CD4-positive, alpha-beta memory T cell (primary cell): ENCODE measurements around the gene BMAL1. TPM values are rescaled to one million over a fixed set of nuclear protein-coding genes. Genes with fewer than 3 reads are reported as not detected.

ENCODE experiments used
- CTCF ChIA-PET: fragments of 350-600 bp; sonication (Branson Sonifier 250); formaldehyde crosslinking; loops from one replicate; lab custom pipeline; 2021; ENCODE audit warnings: inconsistent platforms; ENCODE audit not compliant: partially characterized antibody; lab: Charles Lee
- POLR2A ChIA-PET: fragments of 350-600 bp; sonication (Branson Sonifier 250); formaldehyde crosslinking; loops from one replicate; lab custom pipeline; 2021; ENCODE audit not compliant: partially characterized antibody; lab: Charles Lee
- DNase-seq, 5 donors: peaks; one replicate each; pipeline versions ENCODE4 v3.0.0 to v3.0.0-alpha.2; 2020 to 2022; ENCODE audit warnings: mixed read lengths in 1 of 5
- H3K27ac ChIP-seq: one replicate; pipeline ENCODE4 v1.7.0; 2013; ENCODE audit warnings: low read depth, low read length
- H3K27me3 ChIP-seq: 2 replicates; pipeline ENCODE4 v1.7.0; 2013; ENCODE audit warnings: mild to moderate bottlenecking, low read length, moderate library complexity; ENCODE audit not compliant: insufficient read depth
- H3K36me3 ChIP-seq: 2 replicates; pipeline ENCODE4 v1.7.0; 2013; ENCODE audit warnings: mild to moderate bottlenecking, low read length, moderate library complexity; ENCODE audit not compliant: insufficient read depth
- H3K4me1 ChIP-seq: 2 replicates; pipeline ENCODE4 v1.7.0; 2013; ENCODE audit warnings: mild to moderate bottlenecking, low read length, moderate library complexity; ENCODE audit not compliant: insufficient read depth
- H3K4me3 ChIP-seq, 2 donors: one replicate each; pipeline ENCODE4 v1.7.0; 2013; ENCODE audit warnings: low read length in 2 of 2, mild to moderate bottlenecking in 1 of 2
- H3K9me3 ChIP-seq, 2 donors: one replicate each; pipeline ENCODE4 v1.7.0; 2013; ENCODE audit warnings: low read length in 2 of 2, control low read depth in 1 of 2; ENCODE audit not compliant: control insufficient read depth in 1 of 2
- H3K27ac Mint-ChIP-seq, 7 donors: one replicate each; pipeline ENCODE4 v1.8.0; 2020 to 2021; ENCODE audit warnings: mixed read lengths in 7 of 7, mild to moderate bottlenecking in 6 of 7, inconsistent platforms in 3 of 7, moderate library complexity in 3 of 7
- H3K27me3 Mint-ChIP-seq, 2 donors: one replicate each; pipeline ENCODE4 v1.8.0; 2020 to 2021; ENCODE audit warnings: mixed read lengths in 2 of 2
- H3K36me3 Mint-ChIP-seq, 2 donors: one replicate each; pipeline ENCODE4 v1.8.0; 2020 to 2021; ENCODE audit warnings: mixed read lengths in 2 of 2, inconsistent platforms in 1 of 2, mild to moderate bottlenecking in 1 of 2
- H3K4me1 Mint-ChIP-seq, 4 donors: one replicate each; pipeline ENCODE4 v1.8.0; 2020 to 2021; ENCODE audit warnings: mixed read lengths in 4 of 4, mild to moderate bottlenecking in 1 of 4
- H3K4me3 Mint-ChIP-seq, 8 donors: one replicate each; pipeline ENCODE4 v1.8.0; 2020 to 2021; ENCODE audit warnings: mixed read lengths in 8 of 8, mild to moderate bottlenecking in 7 of 8, moderate library complexity in 6 of 8, inconsistent platforms in 3 of 8
- H3K9me3 Mint-ChIP-seq, 8 donors: one replicate each; pipeline ENCODE4 v1.8.0; 2020 to 2021; ENCODE audit warnings: mixed read lengths in 8 of 8, mild to moderate bottlenecking in 5 of 8, inconsistent platforms in 3 of 8, moderate library complexity in 1 of 8
- intact Hi-C: fragments of 100-400 bp; cut with micrococcal nuclease; formaldehyde crosslinking; loops from one replicate; pipeline ENCODE4 v1.15.1; 2023
- polyA plus RNA-seq, 2 donors: library from polyadenylated mRNA; unstranded; fragments of 300-500 nt; fragmentation: Illumina TruSeq; gene quantifications; one replicate each; pipeline ENCODE4 v1.2.3, GENCODE V29; 2021
- total RNA-seq, 2 experiments: library from RNA; stranded (reverse); gene quantifications; one replicate each; pipeline ENCODE4 v1.2.3, GENCODE V29; 2021

Gene BMAL1
- total and polyA plus RNA-seq, 4 experiments from 2014 or later = 18.8 to 112 (median 69.9) TPM

DNA sequence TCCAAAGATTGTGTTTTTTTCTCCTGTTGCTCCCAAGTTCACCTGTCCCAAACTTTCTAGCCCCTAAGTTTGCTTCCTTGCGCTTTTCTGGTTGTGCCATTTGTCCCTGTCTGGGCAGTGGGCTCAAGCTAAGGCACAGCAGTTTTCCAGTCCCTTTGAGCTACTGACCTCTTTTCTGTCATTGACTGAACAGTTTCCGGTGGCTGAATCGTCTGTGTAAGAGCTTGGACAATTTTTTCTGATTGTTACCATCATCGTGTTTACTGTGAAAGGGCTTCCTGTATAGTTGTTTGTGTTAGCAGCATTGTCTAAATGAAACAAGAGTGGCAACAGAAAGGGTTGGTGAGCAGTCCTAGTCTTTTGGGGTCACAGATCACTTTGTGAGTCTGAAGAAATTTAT is 49.8 kb downstream of the BMAL1 start:
- peak overlapping the region in 6 of 7 donors; percentile 45 to 76 (median 72) for H3K27ac Mint-ChIP-seq
- H3K36me3 Mint-ChIP-seq = peaks cover 34 to 50% of the 10 kb centered on the region in 2 donors
- Histone ChIP-seq H3K4me3 (no peak overlapping the region), H3K27me3 (no peaks in the 10 kb centered on the region), H3K36me3 (peaks cover 12% of the 10 kb centered on the region), H3K27ac (no peak overlapping the region), H3K4me1 (peaks cover 51% of the 10 kb centered on the region), H3K9me3 (no peaks in the 10 kb centered on the region)
- H3K4me3 Mint-ChIP-seq = peak overlapping the region in 1 of 8 donors; percentile 10
- POLR2A ChIA-PET = no interaction called here
- H3K4me1 Mint-ChIP-seq = peaks cover 56 to 75% (median 61%) of the 10 kb centered on the region in 4 donors
- DNase-seq = no peak
- intact Hi-C loops = no loop called here
- no peaks in the 10 kb centered on the region for H3K9me3 Mint-ChIP-seq
- no peaks in the 10 kb centered on the region for H3K27me3 Mint-ChIP-seq
- CTCF ChIA-PET = no interaction called here

DNA sequence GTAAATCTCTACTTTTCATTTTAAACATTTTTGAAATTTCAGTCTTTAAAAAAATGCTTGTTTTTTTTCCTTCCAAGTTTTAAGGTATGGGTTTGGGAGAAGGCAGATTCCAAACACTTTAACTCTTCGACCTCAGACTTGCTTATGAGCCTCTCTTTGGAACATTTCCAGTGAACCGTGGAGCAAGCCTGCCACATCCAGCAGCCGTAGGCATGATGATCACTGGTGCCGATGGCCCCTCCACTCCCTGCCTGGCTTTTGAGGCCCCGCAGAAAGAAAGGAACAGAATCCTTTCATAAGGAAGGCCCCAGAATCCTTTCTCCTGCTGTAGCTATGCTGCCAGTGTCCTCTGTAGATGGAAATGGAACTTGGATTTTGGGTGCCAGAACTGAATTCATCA is 50.7 kb downstream of the BMAL1 start:
- Histone ChIP-seq H3K4me3 (no peak overlapping the region), H3K9me3 (no peaks in the 10 kb centered on the region), H3K27me3 (no peaks in the 10 kb centered on the region), H3K27ac (no peak overlapping the region), H3K4me1 (peaks cover 59% of the 10 kb centered on the region), H3K36me3 (peaks cover 11% of the 10 kb centered on the region)
- intact Hi-C loops = no loop called here
- Mint-ChIP-seq H3K4me3 (no peak overlapping the region), H3K27ac (peak overlapping the region in 2 of 7 donors; percentile 9 to 27), H3K4me1 (peaks cover 57 to 75% (median 66%) of the 10 kb centered on the region in 4 donors), H3K27me3 (no peaks in the 10 kb centered on the region), H3K36me3 (peaks cover 32 to 49% of the 10 kb centered on the region in 2 donors), H3K9me3 (no peaks in the 10 kb centered on the region)
- ChIA-PET CTCF (interaction anchor here (0.9 to 1.1 kb wide), 2 partner anchors 17 to 90 kb away, joined by 3 to 4 read pairs; no protein-coding TSS in a partner anchor), POLR2A (no interaction called here)
- no peak for DNase-seq

DNA sequence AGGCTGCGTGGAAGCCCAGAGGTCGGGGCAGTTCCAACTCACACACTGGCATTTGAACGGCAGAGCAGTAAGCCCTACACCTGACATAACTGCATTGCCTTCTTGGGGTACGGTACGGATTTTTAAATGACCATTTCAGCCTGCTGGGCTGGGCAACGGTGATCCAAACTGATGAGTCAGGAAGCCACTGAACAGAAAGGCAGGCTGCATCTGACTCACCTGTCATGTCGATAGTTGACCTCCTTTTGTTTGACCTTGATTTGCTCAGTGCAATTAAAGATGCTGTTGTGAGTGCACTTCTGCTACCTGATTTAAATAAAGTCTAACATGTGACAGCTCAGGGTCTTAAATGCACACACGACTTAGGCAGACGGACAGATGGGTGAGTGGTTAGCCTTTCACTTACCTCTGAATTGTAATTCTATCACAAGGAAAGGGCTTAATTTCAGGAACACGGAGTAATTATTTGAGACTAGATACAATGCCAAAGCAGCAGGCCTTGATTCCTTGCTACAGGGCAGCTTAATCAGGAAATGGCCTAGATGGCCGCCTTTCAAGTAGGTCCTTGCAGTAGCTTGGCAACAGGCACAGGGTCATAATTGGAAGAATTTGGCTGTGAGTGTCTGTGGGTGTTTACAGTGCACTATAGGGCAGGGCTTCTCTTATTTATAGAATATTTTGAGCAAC is 52.2 kb downstream of the BMAL1 start:
- H3K4me3 Mint-ChIP-seq = peak overlapping the region in 3 of 8 donors; percentile 21 to 37 (median 36)
- peaks cover 24 to 38% of the 10 kb centered on the region in 2 donors for H3K36me3 Mint-ChIP-seq
- H3K4me1 Mint-ChIP-seq = peaks cover 57 to 80% (median 69%) of the 10 kb centered on the region in 4 donors
- Histone ChIP-seq H3K4me1 (peaks cover 72% of the 10 kb centered on the region), H3K4me3 (no peak overlapping the region), H3K9me3 (no peaks in the 10 kb centered on the region), H3K27me3 (no peaks in the 10 kb centered on the region), H3K27ac (no peak overlapping the region), H3K36me3 (peaks cover 7% of the 10 kb centered on the region)
- H3K27me3 Mint-ChIP-seq = no peaks in the 10 kb centered on the region
- H3K27ac Mint-ChIP-seq = peak overlapping the region; percentile 15 to 94 (median 66)
- no peak for DNase-seq
- ChIA-PET CTCF (no interaction called here), POLR2A (no interaction called here)
- intact Hi-C loops = no loop called here
- no peaks in the 10 kb centered on the region for H3K9me3 Mint-ChIP-seq

DNA sequence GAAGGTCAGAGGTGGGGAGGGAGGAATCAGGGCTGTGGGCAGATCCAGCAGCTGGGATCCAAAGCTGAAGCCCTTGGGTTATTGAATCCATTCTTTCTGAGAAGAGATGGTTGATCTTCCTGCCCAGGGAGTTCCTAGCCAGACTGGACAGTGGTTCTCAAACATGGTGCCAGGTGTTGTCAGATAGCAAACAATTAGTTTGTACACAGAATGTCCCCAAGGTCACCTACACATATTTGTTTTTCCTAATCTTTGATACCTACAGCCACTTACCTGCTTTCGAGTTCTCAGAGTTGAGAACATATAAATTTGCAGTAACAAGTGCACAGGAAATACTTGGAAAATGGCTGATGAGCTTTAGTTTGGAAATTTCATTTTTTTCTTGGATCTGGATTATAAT is 54.5 kb downstream of the BMAL1 start:
- H3K4me1 Mint-ChIP-seq = peaks cover 55 to 92% (median 74%) of the 10 kb centered on the region in 4 donors

DNA sequence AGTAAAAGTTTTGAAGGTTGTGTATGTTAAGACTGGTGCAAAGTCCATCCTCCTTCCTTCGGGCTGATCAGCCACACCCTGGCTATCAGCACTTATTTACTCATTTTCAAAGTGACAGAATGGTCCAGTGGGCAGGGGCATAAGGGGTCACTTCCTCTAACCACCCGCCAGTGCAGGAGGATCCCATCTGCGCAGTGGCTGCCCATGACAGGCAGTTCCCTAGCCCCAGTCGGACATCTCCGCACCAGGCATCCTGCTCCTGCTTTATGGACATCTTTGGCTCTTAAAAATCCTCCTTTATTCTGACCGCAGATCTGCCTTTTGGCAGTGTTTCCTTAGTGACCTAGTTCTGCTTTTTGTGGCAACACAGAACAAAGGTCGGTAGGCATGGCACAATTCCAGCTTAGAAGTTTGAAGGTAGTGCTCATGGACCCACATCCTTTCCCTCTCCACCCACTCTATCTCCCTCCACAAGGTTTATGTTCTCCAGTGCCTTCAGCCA is 55.9 kb downstream of the BMAL1 start:
- no peaks in the 10 kb centered on the region for H3K36me3 ChIP-seq
- H3K4me1 ChIP-seq = peaks cover 91% of the 10 kb centered on the region
- ChIA-PET CTCF (interaction anchor here (0.6 to 4.4 kb wide), 9 partner anchors 11 to 370 kb away, joined by 3 to 22 read pairs (median 5); no protein-coding TSS in a partner anchor), POLR2A (interaction anchor here (1.3 kb wide), 1 partner anchor 55 kb away, joined by 8 read pairs; no protein-coding TSS in a partner anchor)
- no peaks in the 10 kb centered on the region for H3K27me3 Mint-ChIP-seq
- peaks cover 57 to 89% (median 76%) of the 10 kb centered on the region in 4 donors for H3K4me1 Mint-ChIP-seq
- intact Hi-C loops = no loop called here
- peaks cover 9 to 17% of the 10 kb centered on the region in 2 donors for H3K36me3 Mint-ChIP-seq
- no peak overlapping the region for H3K4me3 ChIP-seq
- peak overlapping the region; percentile 1 to 89 (median 78) for H3K27ac Mint-ChIP-seq
- no peaks in the 10 kb centered on the region for H3K9me3 ChIP-seq
- peak overlapping the region in 7 of 8 donors; percentile 3 to 72 (median 29) for H3K4me3 Mint-ChIP-seq
- peak overlapping the region; percentile 24 for H3K27ac ChIP-seq
- no peaks in the 10 kb centered on the region for H3K9me3 Mint-ChIP-seq
- peak in 4 of 5 donors; percentile 18 to 32 (median 24) for DNase-seq
- no peaks in the 10 kb centered on the region for H3K27me3 ChIP-seq

More for the DNA sequence above, 54.5 kb downstream of the BMAL1 start:
- H3K9me3 Mint-ChIP-seq = no peaks in the 10 kb centered on the region
- H3K36me3 ChIP-seq = peaks cover 4% of the 10 kb centered on the region
- no peak overlapping the region for H3K27ac ChIP-seq
- POLR2A ChIA-PET = no interaction called here
- peak overlapping the region in 6 of 7 donors; percentile 15 to 87 (median 82) for H3K27ac Mint-ChIP-seq
- no peak for DNase-seq
- no peaks in the 10 kb centered on the region for H3K27me3 Mint-ChIP-seq
- CTCF ChIA-PET = interaction anchor here (0.7 to 2.8 kb wide), 8 partner anchors 12 to 149 kb away, joined by 3 to 14 read pairs (median 4); no protein-coding TSS in a partner anchor
- no peak overlapping the region for H3K4me3 ChIP-seq
- no peaks in the 10 kb centered on the region for H3K9me3 ChIP-seq
- H3K27me3 ChIP-seq = no peaks in the 10 kb centered on the region
- intact Hi-C loops = no loop called here
- H3K4me3 Mint-ChIP-seq = peak overlapping the region in 2 of 8 donors; percentile 41 to 62
- peaks cover 85% of the 10 kb centered on the region for H3K4me1 ChIP-seq
- H3K36me3 Mint-ChIP-seq = peaks cover 18 to 30% of the 10 kb centered on the region in 2 donors

DNA sequence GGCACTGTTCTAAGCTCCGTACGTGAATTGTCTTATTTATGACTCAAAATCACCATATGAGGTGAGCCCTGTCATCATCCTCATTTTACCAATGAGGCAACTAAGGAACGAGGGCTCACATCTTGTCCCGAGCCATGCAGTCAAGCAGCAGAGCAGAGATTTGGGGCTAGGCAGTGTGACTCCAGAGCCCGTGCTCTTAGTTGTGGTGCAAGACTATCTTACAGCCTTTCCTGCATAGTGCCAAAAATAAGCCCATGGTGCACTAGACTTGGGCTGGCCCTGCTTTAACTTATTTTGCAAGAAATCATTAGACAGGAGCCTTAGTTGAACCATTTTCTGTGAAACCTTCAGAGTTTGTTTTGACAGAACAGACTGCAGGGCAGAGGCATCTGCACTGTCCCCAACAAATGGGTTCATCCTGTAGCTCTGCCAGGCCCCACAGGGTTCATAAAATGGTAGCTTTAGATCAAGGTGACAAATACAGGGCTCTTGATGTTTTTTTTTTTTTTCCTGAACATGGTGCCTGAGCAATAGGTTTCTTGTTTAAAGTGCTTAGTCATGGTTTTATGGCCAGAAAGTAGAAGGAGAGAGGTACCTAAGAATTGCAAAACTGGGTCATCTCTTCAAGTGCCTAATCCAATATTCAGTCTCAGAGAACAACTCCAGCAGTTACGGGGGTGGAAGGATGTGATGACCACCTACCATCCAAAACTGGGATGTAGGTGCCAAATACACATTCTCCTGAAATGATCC is 56.6 kb downstream of the BMAL1 start:
- Histone ChIP-seq H3K4me1 (peaks cover 92% of the 10 kb centered on the region), H3K4me3 (no peak overlapping the region), H3K9me3 (no peaks in the 10 kb centered on the region), H3K27ac (peak overlapping the region; percentile 24), H3K27me3 (no peaks in the 10 kb centered on the region), H3K36me3 (no peaks in the 10 kb centered on the region)
- no peaks in the 10 kb centered on the region for H3K27me3 Mint-ChIP-seq
- peaks cover 9 to 16% of the 10 kb centered on the region in 2 donors for H3K36me3 Mint-ChIP-seq
- peak overlapping the region; percentile 7 to 89 (median 78) for H3K27ac Mint-ChIP-seq
- CTCF ChIA-PET = interaction anchor here (0.6 to 4.4 kb wide), 20 partner anchors 8 to 1370 kb away, joined by 3 to 25 read pairs (median 6); no protein-coding TSS in a partner anchor
- peaks cover 60 to 89% (median 77%) of the 10 kb centered on the region in 4 donors for H3K4me1 Mint-ChIP-seq
- intact Hi-C loops = no loop called here
- no peak for DNase-seq
- POLR2A ChIA-PET = interaction anchor here (1.1 to 1.7 kb wide), 4 partner anchors 37 to 79 kb away, joined by 3 to 8 read pairs (median 4); no protein-coding TSS in a partner anchor
- H3K9me3 Mint-ChIP-seq = no peaks in the 10 kb centered on the region
- H3K4me3 Mint-ChIP-seq = peak overlapping the region in 6 of 8 donors; percentile 8 to 72 (median 40)
